ENCODE measurements around the gene PRKAG1.
"Not testable (repeated sequence)": the region's sequence is repeated elsewhere in the genome, so short reads cannot be mapped to it uniquely, and the experiment has no call there.

The PRKAG1 gene

GRCh38 chr12:49018261-49019119 is at the start of gene PRKAG1:
Gene PRKAG1, minus strand, starts transcription at chr12:49018776. Its CDS starts 36 bp downstream, at chr12:49018740.
- peak; percentile 98 for DNase-seq

- no peak for DNase-seq
Measured at GRCh38 chr12:49066120-49066519, 47.5 kb upstream of the PRKAG1 start.

- no peak for DNase-seq
Measured at GRCh38 chr12:49064767-49065152, 46.2 kb upstream of the PRKAG1 start.

- not testable (repeated sequence) for DNase-seq
Measured at GRCh38 chr12:49061916-49062315, 43.3 kb upstream of the PRKAG1 start.

- no peak for DNase-seq
Measured at GRCh38 chr12:49061157-49061650, 42.6 kb upstream of the PRKAG1 start.

GRCh38 chr12:49060237-49061156 is 41.9 kb upstream of the PRKAG1 start, which contains the start of gene KMT2D:
Gene KMT2D, minus strand, starts transcription at chr12:49060794. Its CDS starts 5,470 bp downstream, at chr12:49055324.
- DNase-seq = peak; percentile 96

- no peak for DNase-seq
Measured at GRCh38 chr12:49059299-49060171, 41.0 kb upstream of the PRKAG1 start.

- DNase-seq = no peak
Measured at GRCh38 chr12:49059045-49059298, 40.4 kb upstream of the PRKAG1 start.

GRCh38 chr12:49058366-49059044 is 39.9 kb upstream of the PRKAG1 start:
- no peak for DNase-seq

- DNase-seq = no peak
Measured at GRCh38 chr12:49057888-49058287, 39.3 kb upstream of the PRKAG1 start.

- peak; percentile 67 for DNase-seq
Measured at GRCh38 chr12:49055978-49056754, 37.6 kb upstream of the PRKAG1 start.

- DNase-seq = no peak
Measured at GRCh38 chr12:49055092-49055491, 36.5 kb upstream of the PRKAG1 start.

GRCh38 chr12:49054524-49054923 is 35.9 kb upstream of the PRKAG1 start:
- no peak for DNase-seq

- no peak for DNase-seq
Measured at GRCh38 chr12:49054096-49054495, 35.5 kb upstream of the PRKAG1 start.

GRCh38 chr12:49052451-49053208 is 34.1 kb upstream of the PRKAG1 start:
- DNase-seq = no peak

- no peak for DNase-seq
Measured at GRCh38 chr12:49051777-49052438, 33.3 kb upstream of the PRKAG1 start.

GRCh38 chr12:49051373-49051764 is 32.8 kb upstream of the PRKAG1 start:
- DNase-seq = no peak

- no peak for DNase-seq
Measured at GRCh38 chr12:49050507-49051372, 32.2 kb upstream of the PRKAG1 start.
